Karpas-422 (cell line): ENCODE results near the gene MET. TPM values are rescaled to one million over a fixed set of nuclear protein-coding genes. Genes with fewer than 3 reads are reported as not detected.
A peak's percentile ranks its signal among the peaks of the same experiment; 100 is the strongest.

ENCODE experiments used
- DNase-seq: peaks from one replicate; pipeline ENCODE4 v3.0.0-alpha.2; 2015
- H2AFZ ChIP-seq: fragments of 200-600 bp; sonication (generic); 2 replicates; pipeline ENCODE4 v1.6.1; 2014; ENCODE audit warnings: antibody characterized with exemption, low read length, mixed read lengths
- H3K27ac ChIP-seq: fragments of 200-600 bp; sonication (generic); 2 replicates; pipeline ENCODE4 v1.5.1; 2014; ENCODE audit warnings: mild to moderate bottlenecking, low read length, moderate library complexity
- H3K27me3 ChIP-seq: fragments of 200-600 bp; sonication (generic); 2 replicates; pipeline ENCODE4 v1.6.1; 2014; ENCODE audit warnings: low read length, mixed read lengths
- H3K36me3 ChIP-seq: fragments of 200-600 bp; sonication (generic); 2 replicates; pipeline ENCODE4 v1.6.1; 2014; ENCODE audit warnings: low read length, mixed read lengths; ENCODE audit not compliant: insufficient read depth
- H3K4me1 ChIP-seq: fragments of 200-600 bp; sonication (generic); 2 replicates; pipeline ENCODE4 v1.6.1; 2014; ENCODE audit warnings: mild to moderate bottlenecking, low read length, mixed read lengths
- H3K4me2 ChIP-seq: fragments of 200-600 bp; sonication (generic); 2 replicates; pipeline ENCODE4 v1.6.1; 2014; ENCODE audit warnings: low read length, low read depth, mild to moderate bottlenecking; ENCODE audit not compliant: poor library complexity, severe bottlenecking
- H3K4me3 ChIP-seq: fragments of 200-600 bp; sonication (generic); 2 replicates; pipeline ENCODE4 v1.5.1; 2014; ENCODE audit warnings: mild to moderate bottlenecking, antibody characterized with exemption, low read length, mixed read lengths
- H3K79me2 ChIP-seq: fragments of 200-600 bp; sonication (generic); 2 replicates; pipeline ENCODE4 v1.6.1; 2014; ENCODE audit warnings: mild to moderate bottlenecking, low read length, mixed read lengths
- H3K9ac ChIP-seq: fragments of 200-600 bp; sonication (generic); 2 replicates; pipeline ENCODE4 v1.6.0; 2014; ENCODE audit warnings: low read length
- H3K9me2 ChIP-seq: fragments of 200-600 bp; sonication (generic), shearing (Covaris generic); replicated peaks from 2 replicates; pipeline ENCODE4 v1.6.0; 2014; ENCODE audit warnings: mild to moderate bottlenecking, low read length, moderate library complexity; ENCODE audit not compliant: insufficient read depth
- H3K9me3 ChIP-seq: fragments of 300-700, 200-600 bp; sonication (generic); 2 replicates; pipeline ENCODE4 v1.6.1; 2014; ENCODE audit warnings: low read length, mixed read lengths
- H4K20me1 ChIP-seq: fragments of 200-600 bp; sonication (generic); 2 replicates; pipeline ENCODE4 v1.6.1; 2014; ENCODE audit warnings: mild to moderate bottlenecking, antibody characterized with exemption, low read length, low read depth; ENCODE audit not compliant: insufficient read depth
- total RNA-seq: library from RNA; depleted of rRNA; stranded (reverse); fragments of >200 nt; shearing (Covaris generic); gene quantifications from 2 replicates; pipeline ENCODE4 v1.2.3, GENCODE V29; 2014; ENCODE audit warnings: low replicate concordance

Gene MET
- total RNA-seq, 1 experiment from 2014 or later: 158 TPM

DNA sequence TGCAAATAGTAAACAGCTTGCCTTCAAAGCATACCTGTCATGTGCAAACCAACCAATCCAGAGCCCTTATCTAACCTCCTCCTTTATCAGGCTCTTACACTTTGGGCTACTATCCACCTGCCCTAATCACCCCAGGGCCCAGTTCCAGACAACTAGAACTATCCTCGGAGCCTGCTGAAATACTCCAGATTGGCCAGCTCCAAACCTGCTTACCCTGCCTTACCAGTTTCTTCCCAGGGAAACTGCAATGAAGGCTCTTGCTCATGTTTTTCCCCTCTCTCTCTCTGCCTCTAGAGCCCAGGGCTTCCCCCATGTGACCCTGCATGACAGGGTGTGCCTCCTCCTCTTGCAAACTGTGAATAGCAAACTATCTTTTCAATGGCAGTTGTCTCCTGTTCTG, 109.0 kb downstream of the MET start:
- H3K27me3 ChIP-seq: no peaks in the 10 kb centered on the region
- peaks cover 5% of the 10 kb centered on the region; the same call in 1 of the 2 replicates for H3K79me2 ChIP-seq
- peaks cover 83% of the 10 kb centered on the region for H3K36me3 ChIP-seq
- H3K4me1 ChIP-seq: peaks cover 34% of the 10 kb centered on the region
- H3K27ac ChIP-seq: no peak overlapping the region
- H3K9ac ChIP-seq: no peak overlapping the region
- H4K20me1 ChIP-seq: no peaks in the 10 kb centered on the region
- no peaks in the 10 kb centered on the region for H3K9me3 ChIP-seq
- no peak for DNase-seq
- no peak overlapping the region for H2AFZ ChIP-seq
- no peaks in the 10 kb centered on the region for H3K9me2 ChIP-seq
- no peak overlapping the region for H3K4me3 ChIP-seq
- H3K4me2 ChIP-seq: no peak overlapping the region

DNA sequence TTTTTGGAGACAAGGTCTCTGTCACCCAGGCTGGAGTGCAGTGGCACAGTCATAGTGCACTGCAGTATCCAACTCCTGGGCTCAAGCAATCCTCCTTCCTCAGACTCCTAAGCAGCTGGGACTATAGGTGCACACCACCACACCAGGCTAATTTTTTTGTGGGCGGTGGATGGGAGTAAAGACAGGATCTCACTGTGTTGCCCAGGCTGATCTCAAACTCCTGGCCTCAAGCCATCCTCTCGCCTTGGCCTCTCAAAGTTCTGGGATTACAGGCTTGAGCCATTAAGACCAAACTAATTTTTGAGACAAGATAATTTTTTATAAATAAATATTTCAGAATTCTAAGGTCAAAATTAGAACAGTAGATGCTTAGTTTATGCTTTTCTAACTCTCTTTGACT, 109.6 kb downstream of the MET start:
- Histone ChIP-seq H3K4me3 (no peak overlapping the region), H3K9me3 (no peaks in the 10 kb centered on the region), H3K27ac (peak overlapping the region; percentile 42), H3K27me3 (no peaks in the 10 kb centered on the region), H2AFZ (no peak overlapping the region), H3K9ac (no peak overlapping the region), H3K4me1 (peaks cover 40% of the 10 kb centered on the region), H3K36me3 (peaks cover 80% of the 10 kb centered on the region), H3K4me2 (no peak overlapping the region), H4K20me1 (no peaks in the 10 kb centered on the region), H3K79me2 (peaks cover 5% of the 10 kb centered on the region; the same call in 1 of the 2 replicates), H3K9me2 (no peaks in the 10 kb centered on the region)
- no peak for DNase-seq

DNA sequence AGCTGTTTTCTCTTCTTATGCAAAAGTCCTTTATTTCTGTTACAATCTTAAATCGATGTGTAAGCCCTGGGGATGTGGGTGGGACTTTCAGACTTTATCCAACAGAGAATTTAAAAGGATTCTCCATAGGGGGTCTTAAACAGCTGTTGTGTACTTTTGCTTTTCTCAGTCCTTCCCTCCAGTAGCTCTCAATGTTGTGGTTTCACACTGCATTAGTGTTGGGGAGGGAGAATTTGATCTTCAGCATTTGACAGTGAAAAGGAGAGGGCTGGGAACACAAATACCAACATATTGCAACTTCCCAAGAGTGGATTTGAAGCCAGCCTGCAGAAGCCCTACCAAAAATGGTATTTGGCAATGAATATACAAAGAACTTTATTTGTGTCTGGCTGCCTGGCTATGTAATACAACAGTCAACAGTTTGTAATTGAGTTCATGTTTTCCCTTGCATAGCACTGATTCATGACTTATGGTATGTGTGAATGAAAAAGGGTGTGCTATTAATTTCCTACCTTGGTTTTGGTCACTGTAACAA, 110.2 kb downstream of the MET start:
- Histone ChIP-seq H3K9ac (no peak overlapping the region), H3K36me3 (peaks cover 79% of the 10 kb centered on the region), H3K27ac (peak overlapping the region; percentile 42), H3K4me1 (peaks cover 47% of the 10 kb centered on the region), H4K20me1 (no peaks in the 10 kb centered on the region), H3K9me3 (no peaks in the 10 kb centered on the region), H3K4me2 (no peak overlapping the region), H2AFZ (no peak overlapping the region), H3K9me2 (no peaks in the 10 kb centered on the region), H3K27me3 (no peaks in the 10 kb centered on the region), H3K79me2 (peaks cover 8% of the 10 kb centered on the region), H3K4me3 (no peak overlapping the region)
- DNase-seq: no peak

DNA sequence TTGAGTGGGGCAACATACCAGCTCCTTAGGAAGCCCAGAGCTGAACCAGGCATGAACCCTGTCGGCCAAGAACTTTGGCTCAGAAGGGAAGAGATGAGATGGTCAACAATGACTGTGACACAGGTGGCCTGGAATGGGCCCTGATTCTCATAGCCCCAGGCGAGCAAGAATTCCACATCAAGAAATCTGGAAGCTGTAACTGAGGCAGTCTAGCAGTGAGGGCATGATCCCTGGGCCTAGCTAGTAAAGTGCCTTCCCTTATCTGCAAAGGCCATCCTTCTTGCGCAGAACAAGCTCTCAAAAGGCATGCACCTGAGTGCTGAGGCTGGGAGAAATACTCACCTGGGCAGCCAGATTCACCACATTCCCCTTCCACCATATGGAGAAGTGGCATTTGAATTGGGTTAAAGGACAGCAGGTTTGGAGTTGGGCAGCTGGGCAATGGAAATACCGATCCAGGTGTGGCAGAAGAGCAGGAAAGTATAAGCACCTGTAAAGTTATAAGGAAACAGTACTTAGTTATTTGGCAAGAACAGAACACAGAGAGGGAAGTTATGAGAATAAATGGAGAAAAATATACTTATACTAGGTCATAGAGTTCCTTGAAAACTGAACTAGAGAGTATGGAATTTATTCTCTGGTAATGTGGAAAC, 111.8 kb downstream of the MET start:
- peaks cover 79% of the 10 kb centered on the region for H3K36me3 ChIP-seq
- H3K27ac ChIP-seq: peak overlapping the region; percentile 16; the same call in 1 of the 2 replicates
- no peak overlapping the region for H3K4me3 ChIP-seq
- peaks cover 5% of the 10 kb centered on the region; the same call in 1 of the 2 replicates for H3K79me2 ChIP-seq
- H2AFZ ChIP-seq: no peak overlapping the region
- peaks cover 45% of the 10 kb centered on the region for H3K4me1 ChIP-seq
- no peaks in the 10 kb centered on the region for H3K27me3 ChIP-seq
- no peak overlapping the region for H3K4me2 ChIP-seq
- DNase-seq: no peak
- H3K9me3 ChIP-seq: no peaks in the 10 kb centered on the region
- no peak overlapping the region for H3K9ac ChIP-seq
- H4K20me1 ChIP-seq: no peaks in the 10 kb centered on the region
- H3K9me2 ChIP-seq: no peaks in the 10 kb centered on the region

DNA sequence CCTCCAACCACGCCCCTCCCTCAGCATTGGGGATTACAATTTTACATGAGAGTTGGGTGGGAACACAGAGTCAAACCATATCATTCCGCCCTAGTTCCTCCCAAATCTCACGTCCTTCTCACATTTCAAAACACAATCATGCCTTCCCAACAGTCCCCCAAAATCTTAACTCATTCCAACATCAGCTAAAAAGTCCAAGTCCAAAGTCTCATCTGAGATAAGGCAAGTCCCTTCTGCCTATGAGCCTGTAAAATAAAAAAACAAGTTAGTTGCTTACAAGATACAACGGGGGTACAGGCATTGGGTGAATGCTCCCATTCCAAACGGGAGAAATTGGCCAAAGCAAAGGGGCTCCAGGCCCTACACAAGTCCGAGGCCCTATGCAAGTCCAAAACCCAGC, 112.7 kb downstream of the MET start:
- Histone ChIP-seq H4K20me1 (no peaks in the 10 kb centered on the region), H3K36me3 (peaks cover 79% of the 10 kb centered on the region), H3K27ac (peak overlapping the region; percentile 67; the same call in 1 of the 2 replicates), H3K79me2 (peaks cover 5% of the 10 kb centered on the region; the same call in 1 of the 2 replicates), H3K9me3 (no peaks in the 10 kb centered on the region), H3K27me3 (no peaks in the 10 kb centered on the region), H3K9ac (no peak overlapping the region), H3K4me3 (no peak overlapping the region), H3K4me2 (no peak overlapping the region), H2AFZ (no peak overlapping the region), H3K9me2 (no peaks in the 10 kb centered on the region), H3K4me1 (peaks cover 45% of the 10 kb centered on the region)
- DNase-seq: no peak

DNA sequence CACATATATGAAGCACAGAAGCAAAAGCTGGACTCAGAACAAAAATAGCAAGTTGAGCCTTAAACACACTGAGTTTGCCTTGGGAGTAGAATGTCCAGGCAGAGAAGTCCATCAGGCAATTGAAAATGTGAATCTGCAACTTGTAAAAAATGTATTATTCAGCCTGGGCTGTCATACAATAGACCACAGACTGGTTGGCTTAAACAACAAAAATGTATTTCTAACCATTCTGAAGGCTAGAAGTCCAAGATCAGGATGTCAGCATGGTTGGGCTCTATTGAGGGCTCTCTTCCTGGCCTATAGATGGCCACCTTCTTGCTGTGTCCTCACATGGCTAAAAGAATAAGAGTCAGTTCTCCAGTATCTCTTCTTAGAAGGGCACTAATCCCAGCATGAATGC, 113.8 kb downstream of the MET start:
- peak overlapping the region; percentile 67 for H3K27ac ChIP-seq
- no peaks in the 10 kb centered on the region for H3K27me3 ChIP-seq
- peaks cover 45% of the 10 kb centered on the region for H3K4me1 ChIP-seq
- H3K9me2 ChIP-seq: no peaks in the 10 kb centered on the region
- peaks cover 5% of the 10 kb centered on the region; the same call in 1 of the 2 replicates for H3K79me2 ChIP-seq
- H3K9me3 ChIP-seq: no peaks in the 10 kb centered on the region
- no peak overlapping the region for H2AFZ ChIP-seq
- H4K20me1 ChIP-seq: no peaks in the 10 kb centered on the region
- H3K9ac ChIP-seq: no peak overlapping the region
- H3K36me3 ChIP-seq: peaks cover 75% of the 10 kb centered on the region
- no peak overlapping the region for H3K4me2 ChIP-seq
- no peak overlapping the region for H3K4me3 ChIP-seq
- DNase-seq: no peak

DNA sequence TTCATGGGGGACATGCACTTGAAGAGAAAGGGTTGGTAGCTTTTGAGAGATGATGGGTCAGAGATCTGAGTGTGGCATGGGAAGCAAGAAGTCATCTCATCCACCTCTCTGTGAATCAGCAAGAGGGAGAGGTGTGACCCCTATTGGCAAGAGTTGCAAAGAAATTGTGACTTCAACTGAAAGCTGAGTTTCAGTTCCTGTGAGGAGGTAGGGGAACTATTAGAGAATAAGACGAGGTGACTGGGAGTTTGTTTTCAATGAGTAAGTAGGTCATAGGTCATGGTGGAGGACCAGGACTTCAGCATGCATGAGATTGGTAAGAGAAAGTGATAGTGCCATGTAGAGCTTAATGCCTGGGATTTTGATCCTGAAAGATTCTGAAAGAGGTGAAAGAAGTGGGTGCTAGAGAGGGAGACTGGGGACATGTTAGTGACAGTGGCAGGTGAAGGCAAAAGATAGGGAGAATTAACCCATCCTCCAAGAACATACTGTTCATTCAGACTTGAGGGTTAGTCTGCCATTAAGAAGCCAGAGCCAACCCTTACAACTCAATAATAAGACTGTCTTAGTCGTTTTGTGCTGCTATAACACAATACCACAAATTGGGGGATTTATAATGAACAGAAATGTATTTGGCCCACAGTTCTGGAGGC, 114.9 kb downstream of the MET start:
- peaks cover 68% of the 10 kb centered on the region for H3K36me3 ChIP-seq
- H3K4me3 ChIP-seq: no peak overlapping the region
- H3K9me3 ChIP-seq: no peaks in the 10 kb centered on the region
- H2AFZ ChIP-seq: no peak overlapping the region
- H3K9ac ChIP-seq: peak overlapping the region; percentile 24; the same call in 1 of the 2 replicates
- H3K9me2 ChIP-seq: no peaks in the 10 kb centered on the region
- H4K20me1 ChIP-seq: no peaks in the 10 kb centered on the region
- DNase-seq: peak; percentile 90
- no peak overlapping the region for H3K4me2 ChIP-seq
- H3K4me1 ChIP-seq: peaks cover 43% of the 10 kb centered on the region
- H3K27me3 ChIP-seq: no peaks in the 10 kb centered on the region
- peaks cover 5% of the 10 kb centered on the region; the same call in 1 of the 2 replicates for H3K79me2 ChIP-seq
- peak overlapping the region; percentile 67 for H3K27ac ChIP-seq

DNA sequence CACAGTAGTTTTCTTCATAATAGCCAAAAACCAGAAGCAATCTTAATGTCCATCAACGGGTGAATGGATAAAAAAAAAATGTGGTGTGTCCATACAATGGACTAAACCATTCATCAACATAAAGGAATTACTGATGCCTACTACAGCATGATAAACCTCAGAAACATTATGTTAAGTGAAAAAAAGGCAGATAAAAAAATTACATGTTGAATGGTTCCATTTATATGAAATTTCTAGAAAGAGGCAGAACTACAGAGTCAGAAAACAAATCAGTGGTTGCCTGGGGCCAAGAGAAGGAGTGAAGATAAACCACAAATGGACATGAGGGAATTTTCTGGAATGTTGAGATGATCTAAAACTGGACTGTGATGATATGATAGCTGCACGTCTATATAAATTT, 115.9 kb downstream of the MET start:
- no peak for DNase-seq
- Histone ChIP-seq H3K79me2 (peaks cover 5% of the 10 kb centered on the region; the same call in 1 of the 2 replicates), H3K9me3 (no peaks in the 10 kb centered on the region), H3K9me2 (no peaks in the 10 kb centered on the region), H3K27me3 (no peaks in the 10 kb centered on the region), H4K20me1 (no peaks in the 10 kb centered on the region), H3K36me3 (peaks cover 64% of the 10 kb centered on the region), H2AFZ (no peak overlapping the region), H3K4me2 (no peak overlapping the region), H3K4me3 (no peak overlapping the region), H3K4me1 (peaks cover 40% of the 10 kb centered on the region), H3K27ac (no peak overlapping the region), H3K9ac (no peak overlapping the region)
